Neural progenitor cell (in vitro differentiated cells): ENCODE measurements around the gene APOC4.

ENCODE experiments used
- EZH2 ChIP-seq: fragments of 200-600 bp; sonication (generic); IDR thresholded peaks from 2 replicates; pipeline ENCODE4 v1.6.1; 2017; ENCODE audit warnings: antibody characterized with exemption, mild to moderate bottlenecking, moderate library complexity
- EZH2phosphoT487 ChIP-seq: fragments of 200-600 bp; sonication (generic); IDR thresholded peaks from 2 replicates; pipeline ENCODE4 v1.6.1; 2017; ENCODE audit warnings: antibody characterized with exemption
- TF ChIP-seq, protein P1 (sequence below): fragments of 200-600 bp; sonication (generic); IDR thresholded peaks from 2 replicates; pipeline ENCODE4 v1.5.1; 2017; ENCODE audit warnings: antibody characterized with exemption, mild to moderate bottlenecking

DNA sequence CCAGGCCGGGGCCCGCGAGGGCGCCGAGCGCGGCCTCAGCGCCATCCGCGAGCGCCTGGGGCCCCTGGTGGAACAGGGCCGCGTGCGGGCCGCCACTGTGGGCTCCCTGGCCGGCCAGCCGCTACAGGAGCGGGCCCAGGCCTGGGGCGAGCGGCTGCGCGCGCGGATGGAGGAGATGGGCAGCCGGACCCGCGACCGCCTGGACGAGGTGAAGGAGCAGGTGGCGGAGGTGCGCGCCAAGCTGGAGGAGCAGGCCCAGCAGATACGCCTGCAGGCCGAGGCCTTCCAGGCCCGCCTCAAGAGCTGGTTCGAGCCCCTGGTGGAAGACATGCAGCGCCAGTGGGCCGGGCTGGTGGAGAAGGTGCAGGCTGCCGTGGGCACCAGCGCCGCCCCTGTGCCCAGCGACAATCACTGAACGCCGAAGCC is 33.2 kb upstream of the APOC4 start:
- TF ChIP-seq, protein P1, sequence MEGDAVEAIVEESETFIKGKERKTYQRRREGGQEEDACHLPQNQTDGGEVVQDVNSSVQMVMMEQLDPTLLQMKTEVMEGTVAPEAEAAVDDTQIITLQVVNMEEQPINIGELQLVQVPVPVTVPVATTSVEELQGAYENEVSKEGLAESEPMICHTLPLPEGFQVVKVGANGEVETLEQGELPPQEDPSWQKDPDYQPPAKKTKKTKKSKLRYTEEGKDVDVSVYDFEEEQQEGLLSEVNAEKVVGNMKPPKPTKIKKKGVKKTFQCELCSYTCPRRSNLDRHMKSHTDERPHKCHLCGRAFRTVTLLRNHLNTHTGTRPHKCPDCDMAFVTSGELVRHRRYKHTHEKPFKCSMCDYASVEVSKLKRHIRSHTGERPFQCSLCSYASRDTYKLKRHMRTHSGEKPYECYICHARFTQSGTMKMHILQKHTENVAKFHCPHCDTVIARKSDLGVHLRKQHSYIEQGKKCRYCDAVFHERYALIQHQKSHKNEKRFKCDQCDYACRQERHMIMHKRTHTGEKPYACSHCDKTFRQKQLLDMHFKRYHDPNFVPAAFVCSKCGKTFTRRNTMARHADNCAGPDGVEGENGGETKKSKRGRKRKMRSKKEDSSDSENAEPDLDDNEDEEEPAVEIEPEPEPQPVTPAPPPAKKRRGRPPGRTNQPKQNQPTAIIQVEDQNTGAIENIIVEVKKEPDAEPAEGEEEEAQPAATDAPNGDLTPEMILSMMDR, result no peak
- TF ChIP-seq EZH2, result no peak
- no peak for TF ChIP-seq EZH2phosphoT487
